ENCODE results near the gene IL17B.
A peak's percentile ranks its signal among the peaks of the same experiment; 100 is the strongest.

IL17B gene

GRCh38 chr5:149326611-149327010, 52.5 kb downstream of the IL17B start:
- no peak for TF ChIP-seq CTCF (IDR thresholded peaks at IDR 0.05; ENCODE audit: low read depth, low read length)
- Histone ChIP-seq H3K9me3 (ENCODE audit: severe bottlenecking) (no peaks in the 10 kb centered on the region), H3K4me3 (ENCODE audit: low read depth, low read length) (no peak overlapping the region), H3K27ac (no peak overlapping the region), H3K27me3 (ENCODE audit: insufficient read depth, low read depth, severe bottlenecking) (peaks cover 62% of the 10 kb centered on the region), H3K36me3 (no peaks in the 10 kb centered on the region)
- peak; percentile 66 for DNase-seq

DNA sequence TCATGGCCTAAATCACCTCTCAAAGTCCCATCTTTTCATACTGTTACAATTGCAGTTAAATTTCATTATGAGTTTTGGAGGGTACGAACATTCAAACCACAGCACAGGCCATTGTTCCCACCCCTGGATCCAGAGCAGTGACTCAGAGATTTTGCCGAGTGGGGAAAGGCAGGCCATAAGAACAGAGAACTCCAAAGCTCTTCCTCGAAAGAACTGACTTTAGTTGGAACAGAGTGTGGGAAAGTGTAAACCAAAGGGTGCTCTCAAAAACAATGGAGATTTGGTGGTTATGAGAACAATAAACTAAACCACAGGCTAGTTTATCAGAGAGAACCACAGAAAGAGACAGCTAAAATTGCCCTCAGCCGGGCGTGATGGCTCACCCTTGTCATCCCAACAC, 53.2 kb downstream of the IL17B start:
- no peak overlapping the region for H3K27ac ChIP-seq
- no peak overlapping the region for H3K4me3 ChIP-seq (ENCODE audit: low read depth, low read length)
- TF ChIP-seq CTCF (IDR thresholded peaks at IDR 0.05; ENCODE audit: low read depth, low read length), result no peak
- peaks cover 62% of the 10 kb centered on the region for H3K27me3 ChIP-seq (ENCODE audit: insufficient read depth, low read depth, severe bottlenecking)
- H3K36me3 ChIP-seq, result no peaks in the 10 kb centered on the region
- no peaks in the 10 kb centered on the region for H3K9me3 ChIP-seq (ENCODE audit: severe bottlenecking)
- no peak for DNase-seq

GRCh38 chr5:149325166-149325735, 53.8 kb downstream of the IL17B start:
- TF ChIP-seq CTCF (IDR thresholded peaks at IDR 0.05; ENCODE audit: low read depth, low read length), result no peak
- Histone ChIP-seq H3K4me3 (ENCODE audit: low read depth, low read length) (no peak overlapping the region), H3K9me3 (ENCODE audit: severe bottlenecking) (no peaks in the 10 kb centered on the region), H3K36me3 (no peaks in the 10 kb centered on the region), H3K27ac (no peak overlapping the region), H3K27me3 (ENCODE audit: insufficient read depth, low read depth, severe bottlenecking) (peaks cover 59% of the 10 kb centered on the region)
- DNase-seq, result no peak

- Histone ChIP-seq H3K27ac (no peak overlapping the region), H3K4me3 (ENCODE audit: low read depth, low read length) (no peak overlapping the region), H3K27me3 (ENCODE audit: insufficient read depth, low read depth, severe bottlenecking) (peaks cover 53% of the 10 kb centered on the region), H3K36me3 (no peaks in the 10 kb centered on the region), H3K9me3 (ENCODE audit: severe bottlenecking) (no peaks in the 10 kb centered on the region)
- DNase-seq, result no peak
- TF ChIP-seq CTCF (IDR thresholded peaks at IDR 0.05; ENCODE audit: low read depth, low read length), result no peak
Measured at GRCh38 chr5:149324641-149325040, 54.5 kb downstream of the IL17B start.

Measured in WERI-Rb-1 (cell line).